ENCODE data around the gene GET3. TPM values are rescaled to one million over a fixed set of nuclear protein-coding genes. Genes with fewer than 3 reads are reported as not detected.

GET3 gene
- total and polyA plus RNA-seq, 2 of the 13 experiments (the other 11 are each of a cell fraction or from before 2014, with no cell fraction given) = 57.7 to 59.4 TPM

- TF ChIP-seq ZNF709 (CRISPR knock-in tag; IDR thresholded peaks at IDR 0.05) (peak; percentile 70; the same call in 1 of the 2 replicates), AKAP8 (CRISPR knock-in tag; IDR thresholded peaks at IDR 0.05) (peak; percentile 68), THAP9 (CRISPR knock-in tag; IDR thresholded peaks at IDR 0.05; ENCODE audit: borderline replicate concordance) (peak; percentile 47; the same call in 1 of the 2 replicates), ZNF350 (CRISPR knock-in tag; IDR thresholded peaks at IDR 0.05; ENCODE audit: borderline replicate concordance, low read depth) (peak; percentile 58; the same call in 1 of the 2 replicates), ATAD3A (CRISPR knock-in tag; IDR thresholded peaks at IDR 0.05) (no peak), ZNF446 (CRISPR knock-in tag; IDR thresholded peaks at IDR 0.05) (0 out of 2 replicates have a peak, but pooled peaks have one; percentile 51), HNRNPH1 (optimal IDR thresholded peaks at IDR 0.05; ENCODE audit: low read depth, low read length) (no peak), HDAC1 (CRISPR knock-in tag; IDR thresholded peaks at IDR 0.05) (peak; percentile 69; the same call in 1 of the 2 replicates), HNF1A (IDR thresholded peaks at IDR 0.05; ENCODE audit: low read depth) (no peak), HNF1A (CRISPR knock-in tag; IDR thresholded peaks at IDR 0.05; ENCODE audit: borderline replicate concordance) (no peak), ERF (CRISPR knock-in tag; IDR thresholded peaks at IDR 0.05) (0 out of 2 replicates have a peak, but pooled peaks have one; percentile 42), CBX5 (CRISPR knock-in tag; IDR thresholded peaks at IDR 0.05; ENCODE audit: borderline replicate concordance) (peak; percentile 30; the same call in 1 of the 2 replicates), STAG1 (CRISPR knock-in tag; IDR thresholded peaks at IDR 0.05) (peak; percentile 67), BCL3 (CRISPR knock-in tag; IDR thresholded peaks at IDR 0.05) (0 out of 2 replicates have a peak, but pooled peaks have one; percentile 18), IKZF5 (CRISPR knock-in tag; IDR thresholded peaks at IDR 0.05) (peak; percentile 69; the same call in 1 of the 2 replicates), ZNF253 (CRISPR knock-in tag; IDR thresholded peaks at IDR 0.05; ENCODE audit: borderline replicate concordance) (no peak), TAF1 (CRISPR knock-in tag; IDR thresholded peaks at IDR 0.05) (no peak), ZNF235 (CRISPR knock-in tag; IDR thresholded peaks at IDR 0.05; ENCODE audit: borderline replicate concordance) (0 out of 2 replicates have a peak, but pooled peaks have one; percentile 46), ZNF788 (CRISPR knock-in tag; IDR thresholded peaks at IDR 0.05; ENCODE audit: borderline replicate concordance) (peak; percentile 55; the same call in 1 of the 2 replicates), KLF16 (CRISPR knock-in tag; IDR thresholded peaks at IDR 0.05) (no peak)
Measured at GRCh38 chr19:12757544-12758274, 20.4 kb downstream of the GET3 start (continued).

Measured in HepG2 (cell line).